Choroid plexus epithelial cell (primary cell): ENCODE data around the gene ZNF783.

ENCODE experiments used
- DNase-seq: peaks from one replicate; pipeline ENCODE4 v3.0.0-alpha.2; 2010; ENCODE audit warnings: low read depth
- H3K4me3 ChIP-seq: 2 replicates; pipeline ENCODE4 v1.5.1; 2011; ENCODE audit warnings: low read depth, mild to moderate bottlenecking, control low read depth, low read length, moderate library complexity
- TF ChIP-seq, protein P1 (sequence below): conservative IDR thresholded peaks from 2 replicates; pipeline ENCODE4 v1.5.1; 2011; ENCODE audit warnings: low read depth, mild to moderate bottlenecking, control low read depth, inconsistent platforms, low read length, moderate library complexity

Gene ZNF783

DNA sequence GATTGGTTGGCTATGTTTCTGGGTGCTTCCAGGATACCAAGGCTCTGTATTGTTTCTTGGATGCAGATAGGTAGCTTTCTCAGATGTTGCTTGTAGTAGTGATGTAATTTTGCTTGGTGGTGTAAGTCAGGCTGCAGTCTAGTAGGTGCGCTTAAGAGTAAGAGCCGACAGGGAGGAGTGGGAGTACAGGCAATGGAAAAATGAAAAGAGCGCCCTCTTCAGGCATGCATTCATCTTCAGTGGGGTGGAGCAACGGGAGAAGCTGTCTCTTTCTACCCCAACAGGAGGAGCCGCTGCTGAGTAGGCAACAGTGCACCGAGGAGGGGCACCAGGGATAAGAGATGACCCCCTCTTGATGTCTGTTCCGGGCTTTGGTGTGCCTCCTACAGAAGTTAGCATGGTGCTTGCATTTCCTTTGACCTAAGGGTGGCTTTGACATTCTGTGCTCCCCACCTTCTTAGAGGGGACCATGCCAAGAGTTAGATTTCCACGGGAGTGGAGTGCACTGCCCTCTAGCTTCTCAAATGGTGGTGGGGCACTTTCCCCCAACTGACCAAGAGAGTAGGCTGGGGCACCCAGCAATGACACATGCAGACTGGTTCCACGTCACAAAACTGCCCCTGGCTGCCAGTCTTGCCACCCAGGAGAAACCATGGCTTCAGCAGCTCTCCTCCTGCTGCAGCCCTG, 56.1 kb downstream of the ZNF783 start:
- TF ChIP-seq, protein P1, sequence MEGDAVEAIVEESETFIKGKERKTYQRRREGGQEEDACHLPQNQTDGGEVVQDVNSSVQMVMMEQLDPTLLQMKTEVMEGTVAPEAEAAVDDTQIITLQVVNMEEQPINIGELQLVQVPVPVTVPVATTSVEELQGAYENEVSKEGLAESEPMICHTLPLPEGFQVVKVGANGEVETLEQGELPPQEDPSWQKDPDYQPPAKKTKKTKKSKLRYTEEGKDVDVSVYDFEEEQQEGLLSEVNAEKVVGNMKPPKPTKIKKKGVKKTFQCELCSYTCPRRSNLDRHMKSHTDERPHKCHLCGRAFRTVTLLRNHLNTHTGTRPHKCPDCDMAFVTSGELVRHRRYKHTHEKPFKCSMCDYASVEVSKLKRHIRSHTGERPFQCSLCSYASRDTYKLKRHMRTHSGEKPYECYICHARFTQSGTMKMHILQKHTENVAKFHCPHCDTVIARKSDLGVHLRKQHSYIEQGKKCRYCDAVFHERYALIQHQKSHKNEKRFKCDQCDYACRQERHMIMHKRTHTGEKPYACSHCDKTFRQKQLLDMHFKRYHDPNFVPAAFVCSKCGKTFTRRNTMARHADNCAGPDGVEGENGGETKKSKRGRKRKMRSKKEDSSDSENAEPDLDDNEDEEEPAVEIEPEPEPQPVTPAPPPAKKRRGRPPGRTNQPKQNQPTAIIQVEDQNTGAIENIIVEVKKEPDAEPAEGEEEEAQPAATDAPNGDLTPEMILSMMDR, result peak; percentile 9
- no peak for DNase-seq
- H3K4me3 ChIP-seq, result no peak overlapping the region

DNA sequence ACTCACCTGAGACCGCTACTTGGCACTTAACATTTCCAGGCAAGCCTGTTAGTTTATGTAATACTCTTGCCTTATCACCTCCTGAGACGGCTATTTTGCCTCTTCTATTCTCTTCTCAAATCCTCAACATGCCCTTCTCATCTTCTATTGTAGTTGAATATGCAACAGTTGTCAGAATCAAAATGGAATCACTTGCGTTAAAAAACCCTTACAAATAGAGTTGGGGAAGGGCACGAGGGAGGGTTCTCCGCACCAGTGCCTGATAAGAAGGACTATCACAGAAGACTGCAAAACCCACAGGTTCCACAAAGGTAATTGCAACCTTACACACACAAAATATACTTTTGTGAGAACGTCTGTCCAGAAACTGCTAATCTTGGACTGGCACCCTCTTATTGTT, 57.4 kb downstream of the ZNF783 start:
- H3K4me3 ChIP-seq, result no peak overlapping the region
- no peak for DNase-seq
- TF ChIP-seq, protein P1, result no peak

DNA sequence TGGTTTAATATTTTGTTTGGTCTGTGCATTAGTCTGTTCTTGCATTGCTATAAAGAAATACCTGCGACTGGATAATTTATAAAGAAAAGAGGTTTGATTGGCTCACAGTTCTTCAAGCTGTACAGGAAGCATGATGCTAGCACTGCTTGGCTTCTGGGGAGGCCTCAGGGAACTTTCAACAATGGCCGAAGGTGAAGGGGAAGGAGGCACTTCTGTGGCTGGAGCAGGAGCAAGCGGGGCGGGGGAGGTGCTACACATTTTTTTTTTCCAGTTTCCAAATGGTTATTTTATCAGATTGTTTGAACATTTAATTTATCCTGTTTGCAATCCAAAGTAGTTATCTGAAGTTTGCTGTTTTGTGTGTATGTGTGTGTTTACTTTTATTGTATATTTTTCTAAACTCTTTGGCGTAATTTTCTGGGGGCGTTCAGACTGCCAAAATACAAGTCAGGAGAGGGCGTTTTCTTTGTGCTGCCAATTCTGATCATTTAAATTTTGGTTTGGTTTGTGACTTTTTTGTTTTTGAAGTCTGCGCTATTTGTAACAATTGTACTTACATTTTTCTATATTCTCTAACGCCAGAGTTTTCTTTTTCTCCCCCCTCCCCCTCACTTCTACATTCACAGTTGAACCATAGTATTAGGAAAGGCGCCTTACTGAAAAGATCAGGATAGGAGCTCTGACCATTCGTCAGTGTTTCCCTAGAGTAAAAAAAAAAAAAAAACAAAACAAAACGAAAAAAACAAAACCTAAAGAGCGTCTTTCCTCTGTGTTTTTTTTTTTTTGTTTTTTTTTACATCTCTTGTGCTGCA, 58.5 kb downstream of the ZNF783 start:
- peak; percentile 11 for DNase-seq
- peak overlapping the region; percentile 52 for H3K4me3 ChIP-seq
- TF ChIP-seq, protein P1, result no peak

DNA sequence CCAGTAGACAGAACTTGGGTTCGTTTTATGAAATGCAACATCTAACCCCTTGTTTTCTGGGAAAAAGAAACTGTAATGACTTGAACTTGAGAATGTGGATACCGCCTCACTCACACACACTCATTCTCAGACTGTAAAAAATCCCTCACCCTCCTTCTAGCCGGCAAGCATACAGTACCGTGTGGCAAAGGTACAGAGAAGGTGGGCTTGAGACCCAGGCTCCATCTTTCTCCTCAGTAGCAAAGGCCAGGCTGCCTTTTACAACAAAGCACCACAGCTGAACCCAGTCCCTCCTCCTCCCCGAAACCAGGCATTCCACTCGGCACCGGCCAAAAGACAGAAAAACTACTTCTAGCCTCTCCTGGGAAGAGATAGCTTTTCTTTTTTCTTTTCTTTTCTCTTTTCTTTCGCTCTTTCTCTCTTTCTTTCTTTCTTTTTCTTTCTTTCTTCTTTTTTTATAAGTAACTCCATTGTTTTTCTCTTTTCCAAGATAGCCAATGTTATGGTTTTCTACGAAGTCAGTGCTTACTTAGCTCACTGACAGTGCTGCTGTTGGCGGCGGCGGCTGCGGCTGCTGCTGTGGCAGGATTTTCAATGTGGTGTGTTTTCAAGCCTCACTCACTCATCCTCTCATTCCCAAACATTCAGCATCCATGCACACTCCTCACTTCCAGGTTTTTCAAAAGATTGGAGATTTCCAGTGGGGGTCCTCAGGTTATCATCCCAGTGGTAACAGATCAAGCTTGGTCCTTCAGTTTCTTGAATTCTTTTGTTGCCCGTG, 59.3 kb downstream of the ZNF783 start:
- peak overlapping the region; percentile 52 for H3K4me3 ChIP-seq
- peak; percentile 11 for DNase-seq

DNA sequence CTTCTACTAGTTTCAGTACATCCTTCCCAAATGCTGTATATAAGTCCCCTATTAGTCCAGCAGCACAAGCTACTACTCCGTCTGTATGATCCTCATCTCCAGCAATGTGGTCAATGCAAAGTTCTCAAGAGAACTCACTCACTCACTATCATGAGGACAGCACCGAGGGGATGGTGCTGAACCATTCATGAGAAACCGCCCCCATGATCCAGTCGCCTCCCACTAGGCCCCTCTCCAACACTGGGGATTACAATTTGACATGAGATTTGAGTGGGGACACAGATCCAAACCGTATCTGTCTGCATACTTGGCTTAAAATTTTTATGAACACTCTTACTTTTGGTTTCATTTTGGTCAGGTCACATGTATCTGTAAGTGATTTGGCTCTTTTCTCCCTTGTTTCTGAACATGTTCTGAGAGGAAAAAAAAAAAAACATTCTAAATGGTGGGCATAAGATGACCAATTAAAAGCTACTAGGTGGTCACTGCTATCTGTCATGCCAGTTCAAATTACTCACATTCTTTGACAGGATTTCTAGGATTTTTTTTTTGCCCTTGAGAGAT, 60.1 kb downstream of the ZNF783 start:
- peak; percentile 55 for DNase-seq
- peak overlapping the region; percentile 52 for H3K4me3 ChIP-seq
- TF ChIP-seq, protein P1, result no peak

DNA sequence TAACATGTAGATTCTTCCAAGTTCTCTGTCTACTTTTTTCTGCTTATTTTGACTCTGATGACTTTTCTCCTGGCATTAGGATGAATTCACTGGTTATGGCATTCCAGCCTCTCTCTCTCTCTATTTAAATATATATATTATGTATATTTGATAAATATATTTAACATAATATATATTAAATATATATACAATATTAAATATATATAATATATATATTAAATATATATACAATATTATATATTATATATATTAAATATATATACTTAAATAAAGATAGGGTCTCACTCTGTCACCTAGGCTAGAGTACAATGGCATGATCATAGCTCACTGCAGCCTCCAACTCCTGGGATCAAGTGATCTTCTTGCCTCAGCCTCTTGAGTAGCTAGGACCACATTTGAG, 60.7 kb downstream of the ZNF783 start:
- no peak for DNase-seq
- no peak overlapping the region for H3K4me3 ChIP-seq
- TF ChIP-seq, protein P1, result no peak

DNA sequence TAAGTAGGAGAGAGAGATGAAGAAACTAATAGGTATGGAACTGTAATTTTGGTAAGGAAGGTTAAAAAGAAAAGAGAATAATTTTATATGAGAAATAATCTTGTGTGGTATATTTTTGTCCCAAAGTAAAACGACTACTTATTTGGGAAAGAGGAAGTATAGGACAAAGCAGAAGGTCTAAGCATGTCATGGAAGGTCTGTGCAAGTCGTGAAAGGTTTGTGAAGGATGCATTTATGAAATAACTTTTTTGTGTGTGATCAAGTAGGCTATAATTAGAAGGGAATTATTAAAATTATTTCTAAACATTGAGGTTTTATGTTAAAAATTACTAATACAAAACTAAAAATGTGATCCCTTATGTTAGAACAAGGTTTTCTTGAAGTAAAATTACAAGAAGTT, 63.3 kb downstream of the ZNF783 start:
- H3K4me3 ChIP-seq, result no peak overlapping the region
- TF ChIP-seq, protein P1, result no peak
- DNase-seq, result no peak
